K562 (cell line): ENCODE measurements around the gene CHCHD1. TPM values are rescaled to one million over a fixed set of nuclear protein-coding genes. Genes with fewer than 3 reads are reported as not detected.

Experiments used
- OTX1 ChIP-seq: fragments of 450-650 bp; formaldehyde crosslinking; IDR thresholded peaks from 2 replicates; pipeline ENCODE4 v1.4.0; 2022; ENCODE audit warnings: mild to moderate bottlenecking
- PCBP1 ChIP-seq: fragments of 200-400 bp; formaldehyde crosslinking; IDR thresholded peaks from 2 replicates; pipeline ENCODE4 v1.6.1; 2018; ENCODE audit warnings: mild to moderate bottlenecking, low read depth, low read length; ENCODE audit not compliant: poor library complexity, severe bottlenecking
- SAP30 ChIP-seq: fragments of 200-600 bp; sonication (generic); IDR thresholded peaks from 2 replicates; pipeline ENCODE4 v1.6.1; 2012; ENCODE audit warnings: borderline replicate concordance, low read depth, mild to moderate bottlenecking, moderate library complexity, low read length, control low read depth, inconsistent platforms; ENCODE audit not compliant: insufficient read depth, poor library complexity, severe bottlenecking
- SIN3A ChIP-seq, 2 experiments: fragments of 150-350 bp in 1 of 2; IDR thresholded peaks; 2 replicates each; pipeline ENCODE4 v1.6.1; 2011 to 2016; ENCODE audit warnings: borderline replicate concordance in 2 of 2, low read depth in 2 of 2, low read length in 2 of 2, mild to moderate bottlenecking in 2 of 2, moderate library complexity in 2 of 2; ENCODE audit not compliant: control insufficient read depth in 1 of 2
- polyA plus RNA-seq, 8 experiments: library from polyadenylated mRNA; depleted of rRNA in 4 of 8; stranded (reverse) in 5 of 8; unstranded in 3 of 8; fragments of >200 nt; fragmentation: Nextera tagmentation in 2 of 8; fragmentation: Illumina TruSeq in 1 of 8; extraction: Ambion mirVana in 2 of 8; extraction: Trizol in 1 of 8; gene quantifications; 2 replicates each; pipeline versions ENCODE4 v1.2.1 to v1.2.3, GENCODE V29; 2011 to 2014; ENCODE audit warnings: inconsistent platforms in 1 of 8, missing spikeins in 1 of 8
- total RNA-seq, 7 experiments: library from RNA; depleted of rRNA in 6 of 7; stranded (reverse); fragments of >200 nt in 6 of 7; fragmentation: Illumina TruSeq in 2 of 7; extraction: Trizol in 2 of 7; gene quantifications; 2 replicates each; pipeline versions ENCODE4 v1.2.1 to v1.2.3, GENCODE V29; 2011 to 2021; ENCODE audit warnings: low replicate concordance in 1 of 7
- TF ChIP-seq, protein P1 (sequence below), 2 experiments: fragments of 450-650 bp; IDR thresholded peaks; 2 replicates each; pipeline ENCODE4 v1.6.1; 2018; ENCODE audit warnings: mild to moderate bottlenecking in 2 of 2, low read depth in 1 of 2; ENCODE audit not compliant: partially characterized antibody in 2 of 2
- TF ChIP-seq, protein P2 (sequence below): fragments of 450-650 bp; formaldehyde crosslinking; IDR thresholded peaks from 2 replicates; pipeline ENCODE4 v1.4.0; 2022; ENCODE audit warnings: missing genetic modification characterization
- TF ChIP-seq, protein P3 (sequence below): fragments of 450-650 bp; IDR thresholded peaks from 2 replicates; pipeline ENCODE4 v1.6.1; 2016; ENCODE audit warnings: borderline replicate concordance

Gene CHCHD1
- total and polyA plus RNA-seq, 9 of the 15 experiments (the other 6 are each of a cell fraction or from before 2014, with no cell fraction given): 52.9 to 126 (median 83.4) TPM

DNA sequence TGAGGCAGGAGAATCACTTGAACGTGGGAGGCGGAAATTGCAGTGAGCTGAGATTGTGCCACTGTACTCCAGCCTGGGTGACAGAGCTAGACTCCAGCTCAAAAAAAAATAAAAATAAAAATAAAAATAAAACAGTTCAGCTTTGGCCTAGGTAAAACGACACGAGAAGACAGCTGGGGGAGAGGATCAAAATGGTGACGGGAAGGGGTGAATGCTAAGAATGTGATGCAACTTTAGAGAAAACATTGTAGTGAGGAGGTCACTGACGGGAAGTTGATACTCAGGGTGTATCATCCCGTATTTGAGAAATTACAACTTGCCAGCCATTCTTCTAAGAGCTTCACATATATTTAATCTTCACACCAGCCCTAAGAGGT is 28.5 kb downstream of the CHCHD1 start (continued):
- TF ChIP-seq, protein P1, sequence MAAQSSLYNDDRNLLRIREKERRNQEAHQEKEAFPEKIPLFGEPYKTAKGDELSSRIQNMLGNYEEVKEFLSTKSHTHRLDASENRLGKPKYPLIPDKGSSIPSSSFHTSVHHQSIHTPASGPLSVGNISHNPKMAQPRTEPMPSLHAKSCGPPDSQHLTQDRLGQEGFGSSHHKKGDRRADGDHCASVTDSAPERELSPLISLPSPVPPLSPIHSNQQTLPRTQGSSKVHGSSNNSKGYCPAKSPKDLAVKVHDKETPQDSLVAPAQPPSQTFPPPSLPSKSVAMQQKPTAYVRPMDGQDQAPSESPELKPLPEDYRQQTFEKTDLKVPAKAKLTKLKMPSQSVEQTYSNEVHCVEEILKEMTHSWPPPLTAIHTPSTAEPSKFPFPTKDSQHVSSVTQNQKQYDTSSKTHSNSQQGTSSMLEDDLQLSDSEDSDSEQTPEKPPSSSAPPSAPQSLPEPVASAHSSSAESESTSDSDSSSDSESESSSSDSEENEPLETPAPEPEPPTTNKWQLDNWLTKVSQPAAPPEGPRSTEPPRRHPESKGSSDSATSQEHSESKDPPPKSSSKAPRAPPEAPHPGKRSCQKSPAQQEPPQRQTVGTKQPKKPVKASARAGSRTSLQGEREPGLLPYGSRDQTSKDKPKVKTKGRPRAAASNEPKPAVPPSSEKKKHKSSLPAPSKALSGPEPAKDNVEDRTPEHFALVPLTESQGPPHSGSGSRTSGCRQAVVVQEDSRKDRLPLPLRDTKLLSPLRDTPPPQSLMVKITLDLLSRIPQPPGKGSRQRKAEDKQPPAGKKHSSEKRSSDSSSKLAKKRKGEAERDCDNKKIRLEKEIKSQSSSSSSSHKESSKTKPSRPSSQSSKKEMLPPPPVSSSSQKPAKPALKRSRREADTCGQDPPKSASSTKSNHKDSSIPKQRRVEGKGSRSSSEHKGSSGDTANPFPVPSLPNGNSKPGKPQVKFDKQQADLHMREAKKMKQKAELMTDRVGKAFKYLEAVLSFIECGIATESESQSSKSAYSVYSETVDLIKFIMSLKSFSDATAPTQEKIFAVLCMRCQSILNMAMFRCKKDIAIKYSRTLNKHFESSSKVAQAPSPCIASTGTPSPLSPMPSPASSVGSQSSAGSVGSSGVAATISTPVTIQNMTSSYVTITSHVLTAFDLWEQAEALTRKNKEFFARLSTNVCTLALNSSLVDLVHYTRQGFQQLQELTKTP (IDR thresholded peaks at IDR 0.05; ENCODE audit: low read depth in 1 of 2, partially characterized antibody in 2 of 2): peak in 1 of 2 experiments; percentile 53
- TF ChIP-seq SAP30: no peak
- TF ChIP-seq, protein P2, sequence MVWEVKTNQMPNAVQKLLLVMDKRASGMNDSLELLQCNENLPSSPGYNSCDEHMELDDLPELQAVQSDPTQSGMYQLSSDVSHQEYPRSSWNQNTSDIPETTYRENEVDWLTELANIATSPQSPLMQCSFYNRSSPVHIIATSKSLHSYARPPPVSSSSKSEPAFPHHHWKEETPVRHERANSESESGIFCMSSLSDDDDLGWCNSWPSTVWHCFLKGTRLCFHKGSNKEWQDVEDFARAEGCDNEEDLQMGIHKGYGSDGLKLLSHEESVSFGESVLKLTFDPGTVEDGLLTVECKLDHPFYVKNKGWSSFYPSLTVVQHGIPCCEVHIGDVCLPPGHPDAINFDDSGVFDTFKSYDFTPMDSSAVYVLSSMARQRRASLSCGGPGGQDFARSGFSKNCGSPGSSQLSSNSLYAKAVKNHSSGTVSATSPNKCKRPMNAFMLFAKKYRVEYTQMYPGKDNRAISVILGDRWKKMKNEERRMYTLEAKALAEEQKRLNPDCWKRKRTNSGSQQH (CRISPR knock-in tag): peak; percentile 50; the same call in 1 of the 2 replicates
- 0 out of 2 replicates have a peak, but pooled peaks have one; percentile 49 for TF ChIP-seq OTX1 (CRISPR knock-in tag)
- no peak for TF ChIP-seq PCBP1
- TF ChIP-seq, protein P3, sequence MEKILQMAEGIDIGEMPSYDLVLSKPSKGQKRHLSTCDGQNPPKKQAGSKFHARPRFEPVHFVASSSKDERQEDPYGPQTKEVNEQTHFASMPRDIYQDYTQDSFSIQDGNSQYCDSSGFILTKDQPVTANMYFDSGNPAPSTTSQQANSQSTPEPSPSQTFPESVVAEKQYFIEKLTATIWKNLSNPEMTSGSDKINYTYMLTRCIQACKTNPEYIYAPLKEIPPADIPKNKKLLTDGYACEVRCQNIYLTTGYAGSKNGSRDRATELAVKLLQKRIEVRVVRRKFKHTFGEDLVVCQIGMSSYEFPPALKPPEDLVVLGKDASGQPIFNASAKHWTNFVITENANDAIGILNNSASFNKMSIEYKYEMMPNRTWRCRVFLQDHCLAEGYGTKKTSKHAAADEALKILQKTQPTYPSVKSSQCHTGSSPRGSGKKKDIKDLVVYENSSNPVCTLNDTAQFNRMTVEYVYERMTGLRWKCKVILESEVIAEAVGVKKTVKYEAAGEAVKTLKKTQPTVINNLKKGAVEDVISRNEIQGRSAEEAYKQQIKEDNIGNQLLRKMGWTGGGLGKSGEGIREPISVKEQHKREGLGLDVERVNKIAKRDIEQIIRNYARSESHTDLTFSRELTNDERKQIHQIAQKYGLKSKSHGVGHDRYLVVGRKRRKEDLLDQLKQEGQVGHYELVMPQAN: 0 out of 2 replicates have a peak, but pooled peaks have one; percentile 26
- no peak for TF ChIP-seq SIN3A (IDR thresholded peaks at IDR 0.05; ENCODE audit: borderline replicate concordance in 2 of 2, control insufficient read depth in 1 of 2, low read depth in 2 of 2, low read length in 2 of 2)
- TF ChIP-seq, all 486 proteins: peak for 27
